Measurements from ENCODE around the gene SLC7A6. TPM values are rescaled to one million over a fixed set of nuclear protein-coding genes. Genes with fewer than 3 reads are reported as not detected.

SLC7A6 gene
- total RNA-seq, 4 donors from 2014 or later, result 73.1 to 116 (median 85.7) TPM

DNA sequence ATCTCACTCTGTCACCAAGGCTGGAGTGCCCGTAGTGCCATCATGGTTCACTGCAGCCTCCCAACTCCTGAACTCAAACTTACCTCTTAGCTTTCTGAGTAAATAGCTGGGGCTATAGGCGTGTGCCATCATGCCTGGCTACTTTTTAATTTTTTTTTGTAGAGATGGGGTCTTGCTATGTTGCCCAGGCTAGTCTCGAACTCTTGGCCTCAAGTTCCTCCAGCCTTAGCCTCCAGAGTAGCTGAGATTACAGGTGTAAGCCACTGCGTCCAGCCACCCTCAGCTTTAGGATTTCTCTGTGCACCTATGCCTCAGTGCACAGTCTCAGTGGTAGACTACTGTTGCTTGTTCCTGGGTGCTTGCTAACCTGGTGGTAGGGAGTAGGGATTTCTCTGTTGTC is 5.5 kb downstream of the SLC7A6 start:
- Histone ChIP-seq H3K4me3 (replicated peaks in 1 of 3) (no peak overlapping the region), H3K36me3 (peaks cover 6 to 11% of the 10 kb centered on the region in 2 donors), H3K4me1 (peaks cover 60 to 92% of the 10 kb centered on the region in 2 donors), H3K9me3 (no peaks in the 10 kb centered on the region), H3K27ac (peak overlapping the region in 2 of 3 donors; percentile 91 to 93), H3K27me3 (no peaks in the 10 kb centered on the region)
- 83 to 90% methylated on average over 4 of the region's 4 CpGs for WGBS, 2 donors
- TF ChIP-seq, protein P1, sequence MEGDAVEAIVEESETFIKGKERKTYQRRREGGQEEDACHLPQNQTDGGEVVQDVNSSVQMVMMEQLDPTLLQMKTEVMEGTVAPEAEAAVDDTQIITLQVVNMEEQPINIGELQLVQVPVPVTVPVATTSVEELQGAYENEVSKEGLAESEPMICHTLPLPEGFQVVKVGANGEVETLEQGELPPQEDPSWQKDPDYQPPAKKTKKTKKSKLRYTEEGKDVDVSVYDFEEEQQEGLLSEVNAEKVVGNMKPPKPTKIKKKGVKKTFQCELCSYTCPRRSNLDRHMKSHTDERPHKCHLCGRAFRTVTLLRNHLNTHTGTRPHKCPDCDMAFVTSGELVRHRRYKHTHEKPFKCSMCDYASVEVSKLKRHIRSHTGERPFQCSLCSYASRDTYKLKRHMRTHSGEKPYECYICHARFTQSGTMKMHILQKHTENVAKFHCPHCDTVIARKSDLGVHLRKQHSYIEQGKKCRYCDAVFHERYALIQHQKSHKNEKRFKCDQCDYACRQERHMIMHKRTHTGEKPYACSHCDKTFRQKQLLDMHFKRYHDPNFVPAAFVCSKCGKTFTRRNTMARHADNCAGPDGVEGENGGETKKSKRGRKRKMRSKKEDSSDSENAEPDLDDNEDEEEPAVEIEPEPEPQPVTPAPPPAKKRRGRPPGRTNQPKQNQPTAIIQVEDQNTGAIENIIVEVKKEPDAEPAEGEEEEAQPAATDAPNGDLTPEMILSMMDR (IDR thresholded peaks at IDR 0.05), result no peak
- no peak for TF ChIP-seq POLR2A (IDR thresholded peaks at IDR 0.05)
- no peak for DNase-seq
- intact Hi-C loops (cut with DNase I), result no loop called here

DNA sequence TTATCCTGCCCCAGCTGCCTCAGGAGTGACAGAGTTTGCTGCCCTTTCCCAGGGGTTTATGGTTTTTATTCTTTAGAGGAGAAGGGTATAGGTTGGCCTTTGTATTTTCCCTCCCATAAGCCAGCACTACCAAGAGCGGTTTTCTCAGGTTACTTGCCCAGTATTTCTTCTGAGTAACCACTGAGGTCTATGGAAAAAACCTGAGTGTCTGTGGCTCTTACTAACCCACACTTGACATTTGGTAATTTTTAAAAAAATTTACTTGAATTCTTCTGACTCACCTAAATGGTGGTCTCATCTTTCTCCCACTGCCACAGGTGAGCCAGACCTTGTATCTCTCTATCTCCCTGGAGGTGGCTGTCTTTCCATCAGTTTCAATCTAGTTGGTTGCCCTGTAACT is 6.0 kb downstream of the SLC7A6 start:
- intact Hi-C loops (cut with DNase I), result no loop called here
- H3K27me3 ChIP-seq, result no peaks in the 10 kb centered on the region
- H3K36me3 ChIP-seq, result peaks cover 9 to 17% of the 10 kb centered on the region in 2 donors
- TF ChIP-seq, protein P1 (IDR thresholded peaks at IDR 0.05), result no peak
- no peaks in the 10 kb centered on the region for H3K9me3 ChIP-seq
- no peak overlapping the region for H3K4me3 ChIP-seq (replicated peaks in 1 of 3)
- WGBS, 2 donors, result 0% methylated on average over 1 of the region's 1 CpG
- no peak for DNase-seq
- H3K27ac ChIP-seq, result peak overlapping the region; percentile 88 to 93 (median 91)
- peaks cover 63 to 97% of the 10 kb centered on the region in 2 donors for H3K4me1 ChIP-seq

- intact Hi-C loops (cut with DNase I), result no loop called here
- DNase-seq, result peak; percentile 90 to 96
- Histone ChIP-seq H3K4me1 (peaks cover 71 to 98% of the 10 kb centered on the region in 2 donors), H3K27ac (peak overlapping the region; percentile 88 to 93 (median 91)), H3K4me3 (replicated peaks in 1 of 3) (no peak overlapping the region), H3K36me3 (peaks cover 9 to 17% of the 10 kb centered on the region in 2 donors), H3K27me3 (no peaks in the 10 kb centered on the region), H3K9me3 (no peaks in the 10 kb centered on the region)
- TF ChIP-seq POLR2A (IDR thresholded peaks at IDR 0.05), result peak in 1 of 2 donors; percentile 60
- TF ChIP-seq, protein P1 (IDR thresholded peaks at IDR 0.05), result no peak
- 66 to 77% methylated on average over 4 of the region's 4 CpGs for WGBS, 2 donors
Observed at GRCh38 chr16:68272507-68273209, 8.3 kb downstream of the SLC7A6 start.

GRCh38 chr16:68273459-68273858 is 9.1 kb downstream of the SLC7A6 start:
- peak overlapping the region; percentile 88 to 93 (median 91) for H3K27ac ChIP-seq
- DNase-seq, result no peak
- H3K27me3 ChIP-seq, result no peaks in the 10 kb centered on the region
- intact Hi-C loops (cut with DNase I), result no loop called here
- 84 to 97% methylated on average over 5 of the region's 5 CpGs for WGBS, 2 donors
- H3K4me3 ChIP-seq (replicated peaks in 1 of 3), result no peak overlapping the region
- TF ChIP-seq POLR2A (IDR thresholded peaks at IDR 0.05), result no peak
- TF ChIP-seq, protein P1 (IDR thresholded peaks at IDR 0.05), result no peak
- H3K9me3 ChIP-seq, result no peaks in the 10 kb centered on the region
- H3K4me1 ChIP-seq, result peaks cover 67 to 95% of the 10 kb centered on the region in 2 donors
- peaks cover 9 to 17% of the 10 kb centered on the region in 2 donors for H3K36me3 ChIP-seq

DNA sequence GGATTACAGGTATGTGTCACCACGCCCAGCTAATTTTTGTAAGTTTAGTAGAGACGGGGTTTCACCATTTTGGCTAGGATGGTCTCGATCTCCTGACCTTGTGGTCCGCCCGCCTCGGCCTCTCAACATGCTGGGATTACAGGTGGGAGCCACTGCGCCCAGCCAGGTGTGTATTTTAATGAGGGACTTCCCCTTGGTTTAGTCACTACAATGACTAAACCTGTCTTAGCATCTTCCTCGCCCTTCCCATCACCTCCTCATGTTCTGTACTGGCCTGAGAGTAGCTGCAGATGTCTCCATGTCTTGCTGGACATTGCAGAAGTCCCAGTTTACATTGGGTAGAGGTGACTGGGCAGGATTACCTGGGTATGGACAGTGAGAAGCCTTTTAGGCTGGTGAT is 9.6 kb downstream of the SLC7A6 start:
- Histone ChIP-seq H3K4me3 (replicated peaks in 1 of 3) (no peak overlapping the region), H3K27me3 (no peaks in the 10 kb centered on the region), H3K4me1 (peaks cover 67 to 94% of the 10 kb centered on the region in 2 donors), H3K36me3 (peaks cover 9 to 17% of the 10 kb centered on the region in 2 donors), H3K9me3 (no peaks in the 10 kb centered on the region), H3K27ac (peak overlapping the region in 2 of 3 donors; percentile 91 to 93)
- TF ChIP-seq, protein P1 (IDR thresholded peaks at IDR 0.05), result no peak
- no peak for TF ChIP-seq POLR2A (IDR thresholded peaks at IDR 0.05)
- intact Hi-C loops (cut with DNase I), result no loop called here
- DNase-seq, result no peak
- 93 to 98% methylated on average over 8 of the region's 8 CpGs for WGBS, 2 donors

Measured in thyroid gland (tissue), 4 donors.